K562 (cell line): Measurements from ENCODE around the gene SERPINE2. TPM values are rescaled to one million over a fixed set of nuclear protein-coding genes. Genes with fewer than 3 reads are reported as not detected.

Experiments used
- ATAC-seq: fragments of 200-7000 bp; cut with Tn5 transposase; 3 replicates; pipeline ENCODE4 v1.9.1; 2020; ENCODE audit warnings: moderate library complexity
- BruUV-seq: library from RNA; stranded (reverse); fragments of 400-500 nt; replicated peaks from 2 replicates; lab custom pipeline; 2021; lab: Mats Ljungman, UMichigan
- CTCF ChIA-PET: fragments of 300-600 bp; formaldehyde crosslinking; extraction: SDS; loops from one replicate; lab custom pipeline; 2021; ENCODE audit warnings: low intra/inter-chr PET ratio; lab: Yijun Ruan, JAX
- POLR2A ChIA-PET: fragments of 300-600, 350-650 bp; sonication (Branson Sonifier 250); formaldehyde crosslinking; extraction: SDS; loops from one replicate; lab custom pipeline; 2021; ENCODE audit warnings: antibody characterized with exemption, inconsistent platforms; lab: Yijun Ruan, JAX
- DNase-seq, 4 experiments: peaks; one replicate each; pipeline versions ENCODE4 v3.0.0 to v3.0.0-alpha.2; 2011 to 2018; ENCODE audit warnings: low spot score in 3 of 4, mixed read lengths in 3 of 4; ENCODE audit errors: extremely low read depth in 1 of 4
- FAIRE-seq: peaks from 2 replicates; lab custom pipeline; 2011; peaks lifted over from hg19 to GRCh38; lab: Jason Lieb, UNC
- H2AFZ ChIP-seq: 2 replicates; pipeline ENCODE4 v1.6.0; 2011; ENCODE audit warnings: low read depth, low read length, control low read depth, inconsistent platforms
- H3K27ac ChIP-seq: fragments of 200-600 bp; 3 replicates; pipeline ENCODE4 v1.8.0; 2011; ENCODE audit warnings: low read depth, mild to moderate bottlenecking, control low read depth, inconsistent platforms, low read length, moderate library complexity, mixed read lengths; ENCODE audit errors: extremely low read depth
- H3K27me3 ChIP-seq, 2 experiments: fragments of 300-600 bp in 1 of 2; 2 replicates in 1 of 2; 3 replicates in 1 of 2; pipeline versions ENCODE4 v1.6.0 to v1.8.0; 2011; ENCODE audit warnings: inconsistent platforms in 2 of 2, low read length in 2 of 2, mild to moderate bottlenecking in 1 of 2, mixed read lengths in 1 of 2, moderate library complexity in 1 of 2; ENCODE audit not compliant: control insufficient read depth in 2 of 2, insufficient read depth in 2 of 2
- H3K36me3 ChIP-seq: fragments of 300-600 bp; 3 replicates; pipeline ENCODE4 v1.8.0; 2011; ENCODE audit warnings: mild to moderate bottlenecking, low read length, inconsistent platforms; ENCODE audit not compliant: control insufficient read depth, insufficient read depth
- H3K4me1 ChIP-seq, 2 experiments: fragments of 200-600 bp in 1 of 2; replicated peaks in 1 of 2; 2 replicates in 1 of 2; 3 replicates in 1 of 2; pipeline versions ENCODE4 v1.5.1 to v1.8.0; 2011; ENCODE audit warnings: inconsistent platforms in 2 of 2, low read length in 2 of 2, mild to moderate bottlenecking in 1 of 2, mixed read lengths in 1 of 2, moderate library complexity in 1 of 2; ENCODE audit not compliant: control insufficient read depth in 2 of 2, insufficient read depth in 2 of 2
- H3K4me2 ChIP-seq: 2 replicates; pipeline ENCODE4 v1.6.1; 2011; ENCODE audit warnings: low read length, control low read depth, inconsistent platforms, mixed read lengths; ENCODE audit not compliant: insufficient read depth
- H3K4me3 ChIP-seq: fragments of 200-600 bp; sonication (generic), shearing (Covaris generic); 2 replicates; pipeline ENCODE4 v1.5.1; 2016; ENCODE audit warnings: control low read depth, inconsistent platforms
- H3K79me2 ChIP-seq: fragments of 200-600 bp; 3 replicates; pipeline ENCODE4 v1.8.0; 2011; ENCODE audit warnings: low read length, inconsistent platforms; ENCODE audit not compliant: control insufficient read depth, insufficient read depth
- H3K9ac ChIP-seq, 2 experiments: 2 replicates each; pipeline versions ENCODE4 v1.6.0 to v1.6.1; 2011; ENCODE audit warnings: low read depth in 2 of 2, low read length in 2 of 2, control low read depth in 1 of 2, inconsistent platforms in 1 of 2, mild to moderate bottlenecking in 1 of 2, mixed read lengths in 1 of 2; ENCODE audit not compliant: insufficient read depth in 1 of 2
- H3K9me1 ChIP-seq: one replicate; pipeline ENCODE4 v1.6.0; 2011; ENCODE audit warnings: inconsistent platforms, mild to moderate bottlenecking, low read length, moderate library complexity; ENCODE audit not compliant: control insufficient read depth, insufficient read depth
- H3K9me3 ChIP-seq: replicated peaks from 2 replicates; pipeline ENCODE4 v1.5.1; 2011; ENCODE audit warnings: low read depth, low read length, inconsistent platforms; ENCODE audit not compliant: control insufficient read depth, insufficient read depth
- H4K20me1 ChIP-seq: replicated peaks from 2 replicates; pipeline ENCODE4 v1.6.1; 2011; ENCODE audit warnings: low read length, inconsistent platforms, mixed read lengths; ENCODE audit not compliant: control insufficient read depth, insufficient read depth
- E2F6 ChIP-seq, 2 experiments: IDR thresholded peaks; 2 replicates each; pipeline ENCODE4 v1.6.1; 2011; ENCODE audit warnings: borderline replicate concordance in 1 of 2, control low read depth in 1 of 2, low read depth in 1 of 2, low read length in 1 of 2, mild to moderate bottlenecking in 1 of 2, mixed read lengths in 1 of 2, moderate library complexity in 1 of 2; ENCODE audit not compliant: insufficient read depth in 1 of 2, insufficient read length in 1 of 2, poor library complexity in 1 of 2, severe bottlenecking in 1 of 2; ENCODE audit errors: extremely low read depth in 1 of 2
- FOXA3 ChIP-seq, 2 experiments: fragments of 450-650 bp in 1 of 2; sonication (generic) in 1 of 2; formaldehyde crosslinking; IDR thresholded peaks in 1 of 2; conservative IDR thresholded peaks in 1 of 2; 2 replicates each; pipeline versions ENCODE4 v1.4.0 to v1.8.0; 2020 to 2022; ENCODE audit warnings: mild to moderate bottlenecking in 2 of 2, missing genetic modification reagents in 1 of 2
- NFE2 ChIP-seq: IDR thresholded peaks from 2 replicates; pipeline ENCODE4 v1.6.1; 2014; ENCODE audit warnings: antibody characterized with exemption, low read depth
- TBP ChIP-seq: optimal IDR thresholded peaks from 2 replicates; pipeline ENCODE3; 2011; ENCODE audit warnings: low read depth, low read length, improper control_type of control experiment
- XRCC3 ChIP-seq: fragments of 450-650 bp; IDR thresholded peaks from 2 replicates; pipeline ENCODE4 v1.6.1; 2017; ENCODE audit warnings: mild to moderate bottlenecking, moderate library complexity
- ZNF318 ChIP-seq, 2 experiments: fragments of 450-650 bp; IDR thresholded peaks; 2 replicates each; pipeline ENCODE4 v1.6.1; 2016; ENCODE audit warnings: mild to moderate bottlenecking in 2 of 2, borderline replicate concordance in 1 of 2, low read depth in 1 of 2, moderate library complexity in 1 of 2
- ZNF639 ChIP-seq, 2 experiments: fragments of 200-800 bp in 1 of 2; sonication (Bioruptor generic) in 1 of 2; sonication (generic) in 1 of 2; formaldehyde crosslinking in 1 of 2; IDR thresholded peaks in 1 of 2; conservative IDR thresholded peaks in 1 of 2; 2 replicates each; pipeline versions ENCODE4 v1.5.0 to v1.6.1; 2016 to 2020; ENCODE audit warnings: missing compliant biosample characterization in 1 of 2, missing genetic modification characterization in 1 of 2, missing genetic modification reagents in 1 of 2
- WGBS: fragments of 100-300 bp; shearing (Covaris generic); methylation state at CpG from one replicate; pipeline ENCODE4 v1.1.6; 2016; ENCODE audit warnings: low coverage, mixed read lengths; ENCODE audit not compliant: insufficient coverage; ENCODE audit errors: missing lambda C conversion rate; 5-methylcytosine and 5-hydroxymethylcytosine counted together
- in situ Hi-C: fragments of 300-500 bp; cut with MboI; formaldehyde crosslinking; loops from 4 replicates; pipeline ENCODE4 v1.15.0; 2018; ENCODE audit warnings: inconsistent platforms, mixed read lengths
- intact Hi-C: fragments of 100-400 bp; cut with micrococcal nuclease; formaldehyde crosslinking; loops from 2 replicates; pipeline ENCODE4 v1.14.2; 2022
- polyA plus RNA-seq, 8 experiments: library from polyadenylated mRNA; depleted of rRNA in 4 of 8; stranded (reverse) in 5 of 8; unstranded in 3 of 8; fragments of >200 nt; fragmentation: Nextera tagmentation in 2 of 8; fragmentation: Illumina TruSeq in 1 of 8; extraction: Ambion mirVana in 2 of 8; extraction: Trizol in 1 of 8; gene quantifications; 2 replicates each; pipeline versions ENCODE4 v1.2.1 to v1.2.3, GENCODE V29; 2011 to 2014; ENCODE audit warnings: inconsistent platforms in 1 of 8, missing spikeins in 1 of 8
- total RNA-seq, 7 experiments: library from RNA; depleted of rRNA in 6 of 7; stranded (reverse); fragments of >200 nt in 6 of 7; fragmentation: Illumina TruSeq in 2 of 7; extraction: Trizol in 2 of 7; gene quantifications; 2 replicates each; pipeline versions ENCODE4 v1.2.1 to v1.2.3, GENCODE V29; 2011 to 2021; ENCODE audit warnings: low replicate concordance in 1 of 7

Gene SERPINE2
- total and polyA plus RNA-seq, 9 of the 15 experiments (the other 6 are each of a cell fraction or from before 2014, with no cell fraction given), result 0.03 to 0.16 (median 0.13) TPM; not detected in 6

- TF ChIP-seq FOXA3 (CRISPR knock-in tag; conservative IDR thresholded peaks at IDR 0.05 in 1 of 2, IDR thresholded peaks at IDR 0.05 in 1 of 2) (no peak), TBP (no peak)
Observed at GRCh38 chr2:223935459-223936125, 103.5 kb downstream of the SERPINE2 start (continued).

- intact Hi-C loops (no loop called here), in situ Hi-C loops (no loop called here)
- H3K79me2 ChIP-seq, result peaks cover 11% of the 10 kb centered on the region; the same call in 1 of the 3 replicates
- H3K4me3 ChIP-seq, result no peak overlapping the region
- no peak for FAIRE-seq
- peaks cover 0 to 4% of the 10 kb centered on the region in 2 experiments; a peak in 4 of 5 replicates for H3K4me1 ChIP-seq
- no TSS peak for BruUV-seq
- 69% methylated on average over 5 of the region's 6 CpGs for WGBS
- 0 out of 2 replicates have a peak, but pooled peaks cover 5% of the 10 kb centered on the region for H4K20me1 ChIP-seq
- ATAC-seq, result no peak
- no peaks in the 10 kb centered on the region for H3K27me3 ChIP-seq
- no peak for DNase-seq
- no peak overlapping the region for H3K27ac ChIP-seq
- no peaks in the 10 kb centered on the region for H3K36me3 ChIP-seq
- H2AFZ ChIP-seq, result no peak overlapping the region
- no peaks in the 10 kb centered on the region for H3K9me1 ChIP-seq
- no peak overlapping the region for H3K4me2 ChIP-seq
- H3K9ac ChIP-seq, result no peak overlapping the region
- H3K9me3 ChIP-seq, result peaks cover 2% of the 10 kb centered on the region; the same call in 1 of the 2 replicates
- ChIA-PET POLR2A (no interaction called here), CTCF (no interaction called here)
- TF ChIP-seq E2F6 (IDR thresholded peaks at IDR 0.05; ENCODE audit: borderline replicate concordance in 1 of 2, extremely low read depth in 1 of 2, insufficient read depth in 1 of 2, insufficient read length in 1 of 2, low read depth in 1 of 2, low read length in 1 of 2, poor library complexity in 1 of 2, severe bottlenecking in 1 of 2) (no peak), ZNF639 (CRISPR knock-in tag; conservative IDR thresholded peaks at IDR 0.05 in 1 of 2, IDR thresholded peaks at IDR 0.05 in 1 of 2) (no peak), XRCC3 (no peak), NFE2 (no peak), ZNF318 (IDR thresholded peaks at IDR 0.05; ENCODE audit: borderline replicate concordance in 1 of 2, low read depth in 1 of 2) (no peak)
Observed at GRCh38 chr2:223934870-223935269, 104.2 kb downstream of the SERPINE2 start.
